LNCaP clone FGC (cell line): ENCODE data around the gene HYCC2.

Experiments used
- DNase-seq: peaks from one replicate; pipeline ENCODE4 v3.0.0-alpha.2; 2011; ENCODE audit warnings: low read depth
- H3K4me3 ChIP-seq: 2 replicates; pipeline ENCODE4 v1.5.1; 2011; ENCODE audit warnings: mild to moderate bottlenecking, low read depth, low read length, control low read depth
- CTCF ChIP-seq: IDR thresholded peaks from 2 replicates; pipeline ENCODE4 v1.5.1; 2012; ENCODE audit warnings: mild to moderate bottlenecking; ENCODE audit not compliant: control insufficient read depth, insufficient read depth; ENCODE audit errors: extremely low read depth

Gene HYCC2

GRCh38 chr2:201024518-201024917, 47.0 kb downstream of the HYCC2 start:
- TF ChIP-seq CTCF: no peak

GRCh38 chr2:201021914-201022313, 49.6 kb downstream of the HYCC2 start:
- TF ChIP-seq CTCF: no peak
- no peak for DNase-seq
- no peak overlapping the region for H3K4me3 ChIP-seq

More at GRCh38 chr2:201024518-201024917, 47.0 kb downstream of the HYCC2 start:
- no peak for DNase-seq
- H3K4me3 ChIP-seq: no peak overlapping the region
